GM12878 (cell line): Measurements from ENCODE around the gene TMPRSS6. TPM values are rescaled to one million over a fixed set of nuclear protein-coding genes. Genes with fewer than 3 reads are reported as not detected.

Source experiments
- ATF3 ChIP-seq: IDR thresholded peaks from 2 replicates; pipeline ENCODE4 v1.6.1; 2011; ENCODE audit warnings: low read depth, mild to moderate bottlenecking, low read length, moderate library complexity, borderline replicate concordance; ENCODE audit errors: extremely low read depth
- CBFB ChIP-seq: IDR thresholded peaks from 2 replicates; pipeline ENCODE4 v1.6.1; 2016; ENCODE audit warnings: antibody characterized with exemption, low read depth
- EP300 ChIP-seq, 2 experiments: fragments of 150-350 bp in 1 of 2; IDR thresholded peaks; 2 replicates each; pipeline ENCODE4 v1.6.1; 2011 to 2012; ENCODE audit warnings: low read depth in 2 of 2, low read length in 2 of 2, borderline replicate concordance in 1 of 2, improper control_type of control experiment in 1 of 2, inconsistent platforms in 1 of 2; ENCODE audit not compliant: control insufficient read depth in 1 of 2
- FOXM1 ChIP-seq: IDR thresholded peaks from 2 replicates; pipeline ENCODE4 v1.6.1; 2012; ENCODE audit warnings: low read depth, mild to moderate bottlenecking, inconsistent platforms, low read length, moderate library complexity
- GATAD2B ChIP-seq: fragments of 450-650 bp; conservative IDR thresholded peaks from 2 replicates; pipeline ENCODE4 v1.6.1; 2017; ENCODE audit warnings: low read depth, mild to moderate bottlenecking, moderate library complexity
- HDAC6 ChIP-seq: fragments of 200-600 bp; sonication (generic); IDR thresholded peaks from one replicate; pipeline ENCODE4 v1.8.0; 2017; ENCODE audit warnings: antibody characterized with exemption; ENCODE audit not compliant: unreplicated experiment
- MTA2 ChIP-seq: fragments of 450-650 bp; IDR thresholded peaks from 2 replicates; pipeline ENCODE4 v1.6.1; 2016; ENCODE audit warnings: low read depth, mild to moderate bottlenecking, moderate library complexity
- RBBP5 ChIP-seq: fragments of 200-600 bp; sonication (generic); conservative IDR thresholded peaks from 2 replicates; pipeline ENCODE4 v1.6.1; 2016
- RCOR1 ChIP-seq: conservative IDR thresholded peaks from 2 replicates; pipeline ENCODE4 v1.6.1; 2012; ENCODE audit warnings: low read depth, low read length, improper control_type of control experiment
- SMARCA5 ChIP-seq: fragments of 450-650 bp; IDR thresholded peaks from 2 replicates; pipeline ENCODE4 v1.6.1; 2017; ENCODE audit warnings: mild to moderate bottlenecking
- USF1 ChIP-seq: IDR thresholded peaks from 2 replicates; pipeline ENCODE4 v1.6.1; 2011; ENCODE audit warnings: borderline replicate concordance, low read depth, mild to moderate bottlenecking, moderate library complexity, mixed read lengths, low read length; ENCODE audit not compliant: insufficient read depth; ENCODE audit errors: extremely low read length
- ZBTB40 ChIP-seq: fragments of 450-650 bp; IDR thresholded peaks from 2 replicates; pipeline ENCODE4 v1.6.1; 2016; ENCODE audit warnings: mild to moderate bottlenecking, moderate library complexity, borderline replicate concordance
- polyA plus RNA-seq, 11 experiments: library from polyadenylated mRNA; depleted of rRNA in 4 of 11; unstranded in 6 of 11; stranded (reverse) in 5 of 11; fragments of >200 nt; fragmentation: Nextera tagmentation in 4 of 11; fragmentation: Illumina TruSeq in 1 of 11; extraction: Ambion mirVana in 4 of 11; extraction: Trizol in 1 of 11; gene quantifications; 1 replicate in 1 of 11; 2 replicates in 10 of 11; pipeline versions ENCODE4 v1.2.1 to v1.2.3, GENCODE V29; 2011 to 2016; ENCODE audit warnings: inconsistent platforms in 2 of 11, missing spikeins in 2 of 11, low read depth in 1 of 11
- total RNA-seq, 4 experiments: library from RNA; depleted of rRNA in 3 of 4; stranded (reverse); fragments of >200 nt in 3 of 4; fragmentation: Illumina TruSeq in 1 of 4; extraction: Trizol in 1 of 4; gene quantifications; 2 replicates each; pipeline versions ENCODE4 v1.2.1 to v1.2.3, GENCODE V29; 2013 to 2021

Gene TMPRSS6
- total and polyA plus RNA-seq, 10 of the 15 experiments (the other 5 are each of a cell fraction or from before 2014, with no cell fraction given): 0.06 to 0.69 (median 0.19) TPM; not detected in 6

- TF ChIP-seq ZBTB40: no peak
- no peak for TF ChIP-seq CBFB
- no peak for TF ChIP-seq ATF3
- TF ChIP-seq GATAD2B: no peak
- no peak for TF ChIP-seq RBBP5
- no peak for TF ChIP-seq RCOR1
- TF ChIP-seq USF1: no peak
- no peak for TF ChIP-seq FOXM1
- no peak for TF ChIP-seq HDAC6
- TF ChIP-seq MTA2: no peak
- TF ChIP-seq SMARCA5: no peak
- no peak for TF ChIP-seq EP300 (IDR thresholded peaks at IDR 0.05; ENCODE audit: borderline replicate concordance in 1 of 2, control insufficient read depth in 1 of 2, low read depth in 2 of 2, low read length in 2 of 2)
- TF ChIP-seq, all 136 proteins: peak for 3
Observed at GRCh38 chr22:37148742-37149665, 39.5 kb upstream of the TMPRSS6 start (continued).
